HuH-7.5 (cell line): ENCODE data around the gene TSPAN32.

Experiments used
- DNase-seq: peaks from one replicate; pipeline ENCODE4 v3.0.0; 2011; ENCODE audit warnings: low spot score

Gene TSPAN32, protein sequence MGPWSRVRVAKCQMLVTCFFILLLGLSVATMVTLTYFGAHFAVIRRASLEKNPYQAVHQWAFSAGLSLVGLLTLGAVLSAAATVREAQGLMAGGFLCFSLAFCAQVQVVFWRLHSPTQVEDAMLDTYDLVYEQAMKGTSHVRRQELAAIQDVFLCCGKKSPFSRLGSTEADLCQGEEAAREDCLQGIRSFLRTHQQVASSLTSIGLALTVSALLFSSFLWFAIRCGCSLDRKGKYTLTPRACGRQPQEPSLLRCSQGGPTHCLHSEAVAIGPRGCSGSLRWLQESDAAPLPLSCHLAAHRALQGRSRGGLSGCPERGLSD

DNA sequence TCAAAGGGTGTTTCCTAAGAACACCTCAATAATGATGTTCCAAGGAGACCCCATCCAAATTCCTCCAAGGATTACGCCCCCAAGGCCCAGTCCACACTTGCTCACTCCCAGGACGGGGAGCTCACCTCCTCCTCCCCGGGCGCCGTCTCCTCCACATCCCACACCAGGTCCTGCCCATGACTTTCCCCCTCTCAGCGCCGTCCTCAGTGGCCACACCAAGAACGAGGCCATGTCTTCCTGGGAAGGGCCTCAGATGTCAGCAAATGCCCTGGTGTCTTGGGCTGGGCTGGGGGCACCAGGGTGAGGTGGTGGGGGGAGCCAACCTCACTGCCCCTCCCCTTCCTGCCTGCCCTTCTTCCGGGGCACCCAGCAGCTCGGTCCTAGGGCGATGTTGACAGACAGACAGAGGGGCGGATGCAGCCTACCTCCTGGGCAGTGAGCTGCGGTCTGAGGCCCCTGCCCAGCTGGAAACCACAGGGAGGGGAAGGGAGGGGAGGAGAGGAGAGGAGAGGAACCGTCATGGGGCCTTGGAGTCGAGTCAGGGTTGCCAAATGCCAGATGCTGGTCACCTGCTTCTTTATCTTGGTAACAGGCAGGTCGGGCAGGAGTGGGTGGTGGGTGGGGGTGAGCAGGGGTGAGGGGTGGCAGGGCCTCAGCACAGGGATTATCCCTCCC is at the start of gene TSPAN32, which contains the start of gene C11orf21:
TSS of gene TSPAN32 (plus strand) at position 383 of the 675 bp plus-strand sequence. CDS start at position 520, 137 bp downstream.
TSS of gene C11orf21 (minus strand) at position 288 of the 675 bp plus-strand sequence. CDS start at position 178, 110 bp downstream.
- no peak for DNase-seq

DNA sequence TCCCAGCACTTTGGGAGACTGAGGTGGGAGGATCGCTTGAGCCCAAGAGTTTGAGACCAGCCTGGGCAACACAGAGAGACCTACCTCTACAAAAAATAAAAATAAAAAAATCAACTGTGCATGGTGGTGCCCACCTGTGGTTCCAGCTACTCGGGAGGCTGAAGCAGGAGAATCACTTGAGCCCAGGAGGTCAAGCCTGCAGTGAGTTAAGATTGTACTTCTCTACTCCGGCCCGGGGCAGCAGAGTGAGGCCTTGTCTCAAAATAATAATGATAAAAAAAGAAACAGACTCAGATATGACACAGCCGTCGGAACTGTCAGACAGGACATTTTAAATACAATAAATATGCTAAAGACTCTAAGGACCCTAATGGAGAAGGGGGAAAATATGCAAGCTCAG is 49.8 kb upstream of the TSPAN32 start:
- no peak for DNase-seq

DNA sequence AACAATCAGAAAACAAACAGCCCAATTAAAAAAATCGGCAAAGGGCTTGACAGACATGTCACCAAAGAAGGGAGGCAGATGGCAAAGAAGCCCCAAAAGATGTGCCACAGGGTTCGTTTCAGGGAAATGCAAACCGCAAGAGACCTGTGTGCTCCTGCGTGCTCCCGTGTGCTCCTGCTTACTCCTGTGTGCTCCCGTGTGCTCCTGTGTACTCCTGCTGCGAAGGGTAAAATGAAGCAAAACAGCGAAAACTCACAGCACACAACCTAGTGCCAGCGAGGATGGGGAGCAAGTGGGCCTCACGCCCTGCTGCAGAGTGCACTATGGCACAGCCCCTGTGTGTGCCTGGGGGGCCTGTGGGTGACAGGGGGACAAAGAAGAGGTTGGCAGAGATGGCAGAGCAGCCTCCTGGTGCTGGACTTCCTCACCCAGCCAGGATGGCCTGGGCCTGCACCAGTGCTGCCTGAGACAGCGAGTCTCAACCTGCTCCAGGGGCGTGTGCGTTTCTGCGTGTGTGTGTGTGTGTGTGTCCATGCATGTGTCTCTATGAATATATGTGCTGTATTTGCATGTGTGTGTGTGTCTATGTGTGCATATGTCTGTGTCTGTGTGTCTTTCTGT is 45.4 kb upstream of the TSPAN32 start:
- DNase-seq: no peak

DNA sequence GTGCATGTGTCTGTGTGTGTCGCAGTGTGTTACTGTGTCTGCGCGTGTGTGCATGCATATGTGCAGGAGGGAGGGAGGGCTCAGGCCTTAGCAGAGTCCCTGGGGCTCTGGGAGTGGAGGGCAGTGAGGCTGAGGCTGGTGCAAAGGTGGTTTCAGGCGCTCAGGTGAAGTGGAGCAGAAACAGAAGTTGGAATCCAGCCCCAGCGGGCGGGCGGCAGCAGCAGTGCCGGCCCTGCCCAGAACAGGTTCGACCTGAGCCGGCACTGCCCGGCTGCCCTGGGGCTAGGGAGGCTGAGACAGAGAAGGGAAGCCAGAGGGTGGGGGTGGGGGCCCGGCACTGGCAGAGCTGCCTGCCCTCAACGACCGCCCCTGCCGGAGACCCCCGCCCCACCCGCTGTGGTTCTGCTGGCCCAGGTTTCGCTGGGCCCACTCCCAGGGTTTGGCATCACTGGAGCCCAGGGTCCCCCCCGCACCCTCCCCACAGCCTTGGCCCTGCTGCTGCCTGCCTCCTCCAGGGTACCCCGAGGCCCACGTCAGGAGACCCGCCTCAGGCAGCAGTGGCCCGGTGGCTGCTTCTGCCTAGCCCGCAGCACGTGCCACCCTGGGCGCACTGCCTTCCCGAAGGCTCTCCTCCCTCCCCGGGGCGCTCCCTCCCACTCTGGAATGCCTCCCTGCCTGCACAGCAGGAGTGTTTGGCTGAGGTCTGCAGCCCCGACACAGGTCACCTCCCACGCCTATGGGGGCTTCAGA is 44.7 kb upstream of the TSPAN32 start:
- no peak for DNase-seq

DNA sequence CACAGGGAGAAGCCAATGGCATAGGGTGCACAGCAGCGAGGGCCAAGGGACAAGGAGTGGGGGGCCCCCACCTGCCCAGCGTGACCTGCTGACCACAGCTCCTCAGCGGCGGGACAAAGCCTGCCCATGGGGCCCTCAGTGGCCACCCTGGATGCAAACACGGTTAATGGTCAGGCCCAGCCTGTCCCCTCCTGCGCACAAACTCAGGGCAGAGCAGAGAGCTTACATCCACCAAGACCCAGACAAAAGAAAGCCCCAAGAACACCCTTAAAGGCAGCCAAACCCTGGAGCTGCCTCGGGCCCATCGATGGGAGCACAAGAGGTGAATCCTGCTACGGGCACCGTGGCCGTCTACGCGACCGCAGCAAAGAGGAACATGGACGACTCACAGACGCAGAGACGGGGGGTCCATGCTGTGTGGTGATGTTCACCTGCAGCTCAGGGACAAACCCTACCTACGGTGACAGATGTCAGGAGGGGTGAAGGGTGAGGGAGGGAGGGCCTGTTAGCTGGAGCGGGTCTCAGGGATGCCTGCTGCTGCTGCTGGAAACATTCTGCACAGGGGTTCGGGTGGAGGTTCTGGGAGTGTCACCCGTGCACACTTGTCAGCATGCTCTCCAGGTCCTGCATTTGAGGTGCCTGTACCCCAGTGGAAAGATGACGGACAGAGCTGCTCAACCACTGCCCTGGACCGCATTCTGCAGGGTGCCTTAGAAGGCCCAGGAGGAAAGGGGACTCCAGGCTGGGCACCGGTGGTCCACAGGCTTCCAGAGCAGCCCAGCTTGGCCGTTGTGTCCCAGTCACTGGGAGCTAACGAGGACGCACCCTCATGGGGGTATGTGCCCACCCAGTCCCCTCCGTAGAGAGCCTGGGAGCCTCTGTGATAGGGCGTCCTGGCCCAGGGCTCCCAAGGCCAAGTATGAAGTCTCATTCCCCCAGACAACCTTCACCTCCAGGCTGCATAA is 43.0 kb upstream of the TSPAN32 start:
- no peak for DNase-seq

DNA sequence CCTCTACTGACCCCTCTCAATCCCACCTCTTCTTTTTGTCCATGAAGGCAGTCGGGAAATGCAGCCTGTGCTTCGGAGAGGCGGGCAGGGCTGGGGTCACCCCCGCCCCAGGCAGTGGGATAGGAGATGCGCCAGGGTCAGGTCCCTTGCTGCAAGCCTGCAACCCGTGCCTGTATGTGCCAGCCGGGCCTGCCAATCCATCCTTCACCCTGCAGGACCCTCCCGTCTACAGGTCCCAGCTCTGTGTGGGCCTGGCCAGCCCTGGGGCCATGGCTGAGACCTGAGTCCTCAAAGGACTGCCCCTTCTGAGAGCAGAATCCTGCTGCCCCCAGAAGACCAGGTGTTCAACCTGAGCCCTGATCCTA is 42.4 kb upstream of the TSPAN32 start:
- no peak for DNase-seq

DNA sequence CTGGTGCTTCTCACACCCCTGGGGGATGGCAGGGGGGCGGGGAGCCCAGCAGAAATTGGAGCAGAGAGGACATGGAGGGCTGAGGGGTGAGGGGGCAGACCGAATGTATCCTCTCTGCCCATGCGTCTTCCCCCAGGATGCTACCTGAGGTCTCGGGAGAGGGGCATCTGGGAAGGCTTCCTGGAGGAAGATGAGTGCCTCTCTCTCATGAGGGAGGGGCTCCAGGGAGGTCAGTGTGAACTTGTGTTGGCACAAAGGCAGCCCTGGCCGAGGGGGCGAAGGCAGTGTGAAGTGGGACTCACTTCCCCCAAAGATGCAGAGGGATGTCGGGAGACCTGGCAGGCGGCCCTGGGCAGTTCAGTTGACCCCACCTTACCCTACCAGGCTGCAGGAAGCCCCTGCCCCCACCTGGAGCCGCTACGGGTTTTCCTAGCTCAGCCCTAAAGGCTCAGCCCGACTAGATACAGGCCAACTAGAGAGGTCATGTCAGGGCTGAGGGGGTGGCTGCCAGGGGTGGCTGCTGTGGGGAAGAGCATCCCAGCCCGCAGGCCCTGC is 41.8 kb upstream of the TSPAN32 start:
- DNase-seq: no peak

DNA sequence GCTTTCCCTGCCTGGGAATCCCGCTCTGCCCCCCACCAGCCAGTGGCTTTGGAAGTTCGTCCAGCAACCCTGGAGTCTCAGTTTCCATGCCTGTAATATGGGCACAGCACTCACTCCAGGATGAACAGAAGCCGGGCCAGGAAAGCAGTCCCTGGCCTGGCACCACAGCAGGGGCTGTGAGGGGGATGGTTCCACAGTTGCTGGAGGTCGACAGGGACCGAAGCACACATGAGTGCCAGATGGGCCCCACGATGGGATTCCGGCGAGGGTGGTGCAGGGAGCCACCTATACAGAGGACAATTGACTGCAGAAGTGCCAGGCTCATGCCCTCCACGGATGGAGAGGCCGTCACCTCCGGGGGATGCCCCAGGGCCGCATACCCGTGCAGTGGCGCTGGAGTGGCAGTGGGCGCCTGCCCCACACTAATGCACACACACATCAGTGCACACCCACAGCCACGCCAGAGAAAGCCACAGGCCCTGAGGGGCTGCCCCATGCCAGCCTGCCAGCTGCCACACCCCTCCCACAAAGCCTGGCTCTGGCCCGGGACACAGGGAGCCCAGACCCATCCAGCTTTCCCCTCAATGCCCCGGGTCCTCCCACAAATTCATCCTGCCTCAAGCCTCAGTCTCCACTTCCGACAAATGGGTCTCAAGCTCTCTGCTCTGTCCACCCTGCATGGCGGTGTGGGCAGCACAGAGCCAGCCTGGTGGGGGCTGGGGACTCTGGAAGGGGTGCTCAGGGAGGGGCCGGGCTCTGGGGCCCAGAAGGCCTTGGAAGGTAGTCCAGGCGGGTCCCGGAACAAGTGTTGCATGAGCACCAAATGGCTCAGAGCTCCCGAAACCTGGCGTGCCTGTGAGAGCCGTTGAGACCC is 41.1 kb upstream of the TSPAN32 start:
- no peak for DNase-seq

DNA sequence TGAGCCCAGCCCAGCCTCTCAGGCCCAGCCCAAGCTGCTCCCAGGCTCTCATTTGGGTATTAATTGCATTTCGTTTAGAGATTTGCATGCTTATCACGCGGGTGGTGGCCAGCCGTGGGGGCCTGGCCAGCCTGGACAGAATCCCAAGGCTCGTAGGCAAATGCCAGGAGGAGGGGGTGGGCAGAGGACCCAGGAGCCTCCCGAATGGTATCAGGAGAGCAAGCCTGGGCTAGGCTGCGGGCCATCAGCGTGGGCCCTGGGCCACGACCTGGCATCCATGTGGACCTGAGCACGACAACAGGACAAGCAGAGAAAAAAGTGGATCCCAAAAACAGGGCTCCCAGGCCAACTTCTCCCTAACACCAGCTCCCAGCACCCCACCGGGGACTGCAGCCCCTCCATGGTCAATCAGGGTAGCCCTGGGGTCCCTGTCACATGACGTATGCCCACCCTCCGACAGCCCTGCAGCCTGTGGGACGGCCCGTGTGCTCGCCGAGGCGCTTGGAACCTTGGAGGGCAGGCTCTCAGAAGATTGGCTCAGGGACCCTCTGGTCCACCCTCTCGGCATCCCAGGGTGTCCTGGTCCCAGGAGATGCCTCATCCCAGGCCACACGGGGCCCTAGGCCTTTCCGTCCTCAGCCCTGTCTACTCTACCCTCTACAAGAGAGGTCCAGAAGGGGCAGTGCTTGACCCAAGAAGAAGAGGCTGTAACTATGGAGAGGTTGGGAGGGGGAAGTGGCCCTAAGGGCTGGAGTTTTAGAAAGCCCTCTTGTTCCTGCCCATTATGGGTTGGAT is 40.2 kb upstream of the TSPAN32 start:
- no peak for DNase-seq

DNA sequence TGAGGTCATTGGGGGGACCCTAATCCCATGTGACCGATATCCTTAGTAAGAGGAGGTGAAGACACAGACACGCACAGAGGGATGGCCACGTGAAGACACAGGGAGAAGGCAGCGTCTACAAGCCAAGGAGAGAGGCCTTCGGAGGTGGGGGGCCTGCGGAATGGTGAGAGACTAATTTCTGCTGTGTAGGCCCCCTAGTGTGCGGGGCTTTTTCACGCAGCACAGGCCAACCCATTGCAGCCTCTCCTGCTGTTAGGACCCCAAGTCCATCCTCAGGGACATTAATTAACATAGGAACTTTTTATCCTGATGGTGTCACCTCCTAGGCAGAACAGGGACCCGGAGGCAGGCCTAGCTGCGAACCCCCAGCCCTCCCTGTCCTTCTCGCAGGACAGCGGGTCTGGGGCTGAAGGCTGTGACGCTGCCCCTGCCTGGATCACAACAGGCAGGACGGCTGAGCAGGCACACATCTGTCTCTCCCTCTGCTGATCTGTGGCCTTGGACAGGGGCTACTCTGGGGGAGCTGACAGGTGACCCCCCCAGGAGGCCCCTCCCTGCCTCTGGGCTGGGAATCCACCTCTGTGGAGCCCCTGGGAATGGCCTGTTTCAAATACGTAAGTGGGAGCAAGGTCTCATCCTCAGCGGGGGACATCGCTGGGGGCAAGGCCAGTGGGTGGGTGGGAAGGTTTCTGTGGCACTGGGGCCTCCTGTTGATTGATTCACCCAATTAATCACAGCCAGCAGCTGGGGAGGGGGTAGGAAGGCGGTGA is 39.3 kb upstream of the TSPAN32 start:
- no peak for DNase-seq

DNA sequence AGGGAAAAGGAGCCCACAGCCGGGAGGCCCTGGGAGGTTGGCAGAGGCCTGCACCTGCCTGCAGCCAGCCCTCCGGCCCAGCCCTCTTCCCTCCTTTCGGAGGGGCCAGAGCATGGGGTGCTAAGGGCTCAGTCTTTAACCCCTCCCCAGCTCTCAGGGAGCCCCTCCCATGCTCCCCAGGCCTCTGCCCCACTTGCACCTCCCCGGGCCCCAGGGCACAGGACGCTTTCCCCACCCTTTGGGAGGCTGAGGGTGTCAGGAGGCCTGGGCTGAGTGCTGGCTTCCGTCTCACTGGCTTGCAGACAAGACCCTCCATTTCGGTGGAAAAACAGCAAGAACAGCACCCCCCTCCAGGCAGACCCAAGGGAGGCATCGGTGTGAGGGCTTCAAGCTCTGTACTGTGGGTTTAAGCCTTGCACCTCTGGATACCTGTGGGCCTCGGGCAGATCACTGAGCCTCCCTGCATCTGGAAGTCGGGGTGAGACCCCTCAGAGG is 38.7 kb upstream of the TSPAN32 start:
- no peak for DNase-seq

DNA sequence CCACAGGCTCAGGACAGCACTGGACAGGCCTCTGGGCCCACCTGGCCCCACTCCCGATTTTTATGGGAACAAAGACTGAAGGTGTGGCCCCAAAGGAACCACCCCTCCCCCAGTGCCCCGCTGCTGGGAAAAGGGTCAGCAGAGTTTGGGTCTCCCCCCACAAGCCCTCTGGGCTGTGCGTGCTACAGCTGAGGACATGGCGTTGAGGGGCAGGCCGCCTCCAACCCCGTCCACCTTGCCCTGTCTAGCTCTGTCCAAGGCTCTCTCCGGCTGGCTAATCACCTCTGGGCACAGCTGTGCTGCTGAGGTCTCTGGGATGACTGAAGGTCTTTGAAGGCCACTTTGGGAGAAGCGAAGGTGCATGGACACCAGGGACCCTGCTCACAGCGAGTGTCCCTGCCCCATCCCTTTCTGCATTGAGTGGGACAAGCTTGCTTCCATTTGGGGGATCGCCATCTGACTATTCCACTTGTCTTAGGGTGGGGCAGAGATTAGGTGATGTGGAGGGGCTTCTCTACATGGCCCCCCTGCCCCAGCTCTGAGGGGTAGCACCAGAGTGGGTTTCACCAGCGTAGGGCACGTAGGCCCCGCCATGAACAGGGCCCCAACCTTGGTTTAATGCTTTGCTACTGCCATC is 38.0 kb upstream of the TSPAN32 start:
- no peak for DNase-seq

DNA sequence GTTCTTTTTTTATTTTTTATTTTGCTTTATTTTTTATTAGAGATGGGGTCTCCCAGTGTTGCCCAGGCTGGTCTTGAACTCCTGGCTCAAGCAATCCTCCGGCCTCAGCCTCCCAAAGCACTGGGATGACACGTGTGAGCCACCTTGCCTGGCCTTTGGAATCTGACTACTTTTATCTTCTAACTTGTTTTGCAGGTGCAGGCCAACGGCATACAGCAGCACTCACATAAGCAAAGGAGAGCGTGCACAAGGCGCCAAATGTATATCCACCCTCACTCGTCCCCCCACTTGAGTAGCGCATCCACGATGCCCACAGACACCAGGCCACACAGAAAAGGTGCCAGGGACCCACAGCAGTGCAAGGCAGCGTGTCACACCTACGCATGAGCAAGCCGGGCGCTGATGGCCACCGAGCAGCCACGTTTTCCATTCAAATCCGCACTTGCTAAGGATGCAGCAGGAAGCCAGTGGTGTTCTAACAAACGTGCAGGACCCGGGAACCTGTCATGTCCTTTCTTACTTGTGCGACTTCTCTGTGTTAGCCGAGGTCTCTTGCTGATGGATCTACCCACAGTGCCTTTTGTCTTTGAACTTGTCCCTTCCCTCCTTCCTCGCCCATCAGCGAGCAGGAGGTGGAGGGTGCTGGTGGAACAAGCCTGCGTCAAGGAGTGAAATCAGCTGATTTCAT is 37.3 kb upstream of the TSPAN32 start:
- no peak for DNase-seq

DNA sequence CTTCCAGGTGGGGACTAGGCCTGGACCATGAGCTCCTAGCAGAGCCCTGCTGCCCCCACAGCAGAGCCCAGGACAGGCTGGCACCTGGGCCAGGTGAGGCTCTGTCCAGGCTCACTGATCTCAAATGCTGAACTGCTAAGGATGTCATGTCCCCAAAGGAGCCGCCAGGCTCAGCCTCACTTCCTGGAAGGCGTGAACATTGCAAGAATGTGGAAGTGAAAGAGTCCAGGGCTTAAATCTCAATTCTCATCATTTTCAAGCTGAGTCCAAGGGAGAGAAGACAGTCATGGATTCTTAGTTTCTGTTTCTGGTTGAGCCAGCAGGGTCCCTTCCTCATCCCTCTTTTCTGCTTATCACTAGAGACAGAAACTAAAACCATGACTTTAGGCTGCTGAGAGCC is 36.4 kb upstream of the TSPAN32 start:
- no peak for DNase-seq

DNA sequence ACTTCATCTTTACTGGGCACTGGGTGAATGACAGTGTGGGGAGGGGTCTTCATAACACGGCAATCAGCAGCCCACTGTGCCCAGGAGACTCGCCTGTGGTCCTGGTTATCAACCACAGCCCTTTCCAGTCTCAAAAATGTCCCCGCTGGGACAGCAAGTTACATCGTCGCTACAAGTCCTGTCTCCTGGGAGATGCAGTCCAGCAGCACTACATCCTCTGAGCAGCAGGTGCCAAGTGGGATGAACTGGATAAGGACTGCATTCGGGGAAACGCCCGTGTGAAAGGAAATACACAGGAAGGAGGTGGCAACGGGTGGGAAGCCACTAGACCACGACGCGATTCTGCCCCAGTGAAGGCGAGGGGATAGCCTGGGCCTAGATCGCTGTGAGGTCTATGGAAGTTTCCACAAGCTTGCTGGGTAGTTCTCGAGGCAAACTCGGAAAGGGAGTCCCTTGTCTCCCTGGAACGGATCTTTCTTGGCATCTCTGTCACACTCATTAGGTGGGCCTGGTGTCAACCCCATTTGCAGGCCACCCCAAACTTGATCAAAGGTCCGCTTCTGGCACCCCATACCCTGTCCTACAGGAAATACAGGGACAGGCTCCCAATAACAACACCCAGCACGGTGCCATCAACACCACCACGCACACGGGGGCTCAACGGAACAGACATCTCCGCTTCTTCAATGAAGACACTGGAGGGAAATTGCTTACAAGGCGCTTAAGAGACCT is 35.8 kb upstream of the TSPAN32 start:
- no peak for DNase-seq

DNA sequence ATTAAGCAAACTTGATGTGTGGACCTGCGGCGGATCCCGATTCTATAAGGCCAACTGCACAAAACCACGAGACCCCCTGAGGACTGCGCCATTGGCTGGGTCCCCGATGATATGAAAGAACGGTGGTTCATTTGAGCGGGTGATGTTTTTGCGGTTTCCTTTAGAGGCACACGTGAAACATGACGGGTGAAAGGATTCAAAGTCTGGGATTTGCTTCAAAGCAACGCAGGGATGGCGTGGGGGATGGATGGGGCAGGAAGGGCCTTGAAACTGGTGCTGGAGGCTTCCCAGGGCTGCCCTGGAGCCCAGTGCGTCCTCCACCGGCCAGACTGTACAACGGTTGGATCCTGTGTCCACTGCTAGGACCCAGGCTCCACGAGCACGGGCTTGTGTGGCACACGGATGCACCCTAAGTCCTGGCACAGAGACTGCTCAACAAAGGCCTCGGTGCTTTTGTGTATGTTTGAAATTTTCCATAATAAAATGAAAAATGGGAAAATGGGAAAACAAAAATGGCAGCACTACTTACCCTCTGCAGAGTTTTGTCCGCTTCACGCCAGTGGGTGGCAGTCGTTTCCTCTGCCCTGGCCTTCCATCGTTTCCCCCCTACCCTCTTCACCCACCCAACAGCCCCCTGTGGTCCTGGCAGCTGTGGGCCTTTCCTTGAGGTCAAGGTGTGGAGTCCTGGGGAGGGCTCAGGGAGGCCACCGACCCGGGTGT is 35.1 kb upstream of the TSPAN32 start:
- DNase-seq: no peak
